Stimulated activated CD8-positive, alpha-beta memory T cell treated with anti-CD3 and anti-CD28 coated beads, Interleukin-2, amount 100 ng/mL, for 1 hour (primary cell): Measurements from ENCODE around the gene CNTN2.

Experiments used
- DNase-seq, 2 donors: peaks; one replicate each; pipeline ENCODE4 v3.0.0-alpha.2; 2020; ENCODE audit warnings: low read depth in 2 of 2

Gene CNTN2

GRCh38 chr1:205024679-205025078 lies 18.3 kb upstream of the CNTN2 start:
- no peak for DNase-seq

GRCh38 chr1:205025239-205025638 lies 17.8 kb upstream of the CNTN2 start:
- DNase-seq, result no peak

- no peak for DNase-seq
These were observed 16.8 kb upstream of the CNTN2 start for GRCh38 chr1:205026181-205026580.

GRCh38 chr1:205028390-205028789 lies 14.6 kb upstream of the CNTN2 start:
- no peak for DNase-seq

GRCh38 chr1:205028924-205029323 lies 14.1 kb upstream of the CNTN2 start:
- no peak for DNase-seq

- no peak for DNase-seq
These were observed 12.8 kb upstream of the CNTN2 start for GRCh38 chr1:205030241-205030640.

- DNase-seq, result no peak
These were observed 12.1 kb upstream of the CNTN2 start for GRCh38 chr1:205030896-205031295.

- no peak for DNase-seq
These were observed 10.5 kb upstream of the CNTN2 start for GRCh38 chr1:205032508-205032907.

GRCh38 chr1:205037539-205037938 lies 5.5 kb upstream of the CNTN2 start:
- DNase-seq, result no peak

GRCh38 chr1:205038132-205038786 lies 4.8 kb upstream of the CNTN2 start:
- no peak for DNase-seq

- DNase-seq, result no peak
These were observed 1.9 kb upstream of the CNTN2 start for GRCh38 chr1:205041001-205041715.

GRCh38 chr1:205041998-205042910 lies 758 bp upstream of the CNTN2 start:
- no peak for DNase-seq

GRCh38 chr1:205043866-205044265 lies 854 bp downstream of the CNTN2 start:
- no peak for DNase-seq

- DNase-seq, result no peak
These were observed 1.7 kb downstream of the CNTN2 start for GRCh38 chr1:205044741-205045140.

- no peak for DNase-seq
These were observed 2.1 kb downstream of the CNTN2 start for GRCh38 chr1:205045146-205045545.

- DNase-seq, result no peak
These were observed 3.9 kb downstream of the CNTN2 start for GRCh38 chr1:205046870-205047269.

GRCh38 chr1:205047764-205048231 lies 4.8 kb downstream of the CNTN2 start:
- no peak for DNase-seq

GRCh38 chr1:205048382-205048781 lies 5.4 kb downstream of the CNTN2 start:
- DNase-seq, result no peak

GRCh38 chr1:205049479-205049878 lies 6.5 kb downstream of the CNTN2 start:
- no peak for DNase-seq

GRCh38 chr1:205052690-205053089 lies 9.7 kb downstream of the CNTN2 start:
- no peak for DNase-seq

- no peak for DNase-seq
These were observed 10.3 kb downstream of the CNTN2 start for GRCh38 chr1:205053296-205053695.

GRCh38 chr1:205054013-205054412 lies 11.0 kb downstream of the CNTN2 start:
- DNase-seq, result no peak
